Kidney tubule cell (primary cell): Measurements from ENCODE around the gene SPC24.
"Not testable (repeated sequence)": the region's sequence is repeated elsewhere in the genome, so short reads cannot be mapped to it uniquely, and the experiment has no call there.

Source experiments
- DNase-seq: peaks from one replicate; pipeline ENCODE4 v3.0.0-alpha.2; 2018; ENCODE audit warnings: low spot score

SPC24 gene

DNA sequence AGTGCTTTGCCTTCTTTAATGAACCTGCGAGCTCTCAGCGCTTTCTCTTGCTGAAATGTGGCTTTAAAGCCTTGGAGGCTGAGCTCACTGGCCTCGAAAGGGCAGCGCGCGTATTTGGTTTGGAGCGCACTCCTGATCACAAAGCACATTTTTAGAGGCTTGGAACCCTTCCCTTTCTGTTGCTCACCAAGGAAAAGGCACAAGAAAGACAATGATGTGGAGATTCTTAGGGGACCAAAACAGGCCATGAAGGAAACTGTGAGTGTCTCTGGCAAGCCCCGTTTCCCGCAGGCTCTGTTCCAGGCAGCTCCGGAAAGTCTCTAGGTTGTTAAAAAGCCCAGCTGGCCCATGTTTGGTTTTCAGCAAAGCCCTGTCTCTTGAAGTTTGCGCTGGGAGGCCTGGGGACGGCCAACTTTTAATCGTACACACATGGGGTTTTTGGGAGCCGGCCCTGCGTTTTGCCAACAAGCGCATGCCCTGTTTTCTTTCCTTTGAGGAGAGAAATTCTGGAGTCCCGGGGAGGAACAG lies 9.4 kb upstream of the SPC24 start:
- no peak for DNase-seq

DNA sequence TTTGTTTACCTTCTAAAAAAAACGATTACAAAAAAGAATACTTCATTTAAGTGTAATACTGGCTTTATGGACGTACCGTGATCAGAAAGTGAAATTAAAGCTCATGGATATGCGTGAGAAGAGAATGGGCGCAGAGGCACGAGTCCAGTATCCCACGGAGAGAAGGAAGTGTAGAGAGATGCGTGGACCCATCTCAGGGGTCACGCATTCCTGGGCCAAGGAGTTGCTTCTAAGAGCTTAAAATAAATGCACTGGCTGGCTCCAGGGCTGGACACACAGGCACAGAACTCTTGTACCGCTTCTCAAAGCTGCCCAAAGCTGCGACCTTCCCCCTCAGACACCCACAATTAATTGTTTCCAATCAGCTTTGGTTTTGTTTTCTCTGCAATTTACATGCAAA lies 8.7 kb upstream of the SPC24 start:
- DNase-seq = no peak

DNA sequence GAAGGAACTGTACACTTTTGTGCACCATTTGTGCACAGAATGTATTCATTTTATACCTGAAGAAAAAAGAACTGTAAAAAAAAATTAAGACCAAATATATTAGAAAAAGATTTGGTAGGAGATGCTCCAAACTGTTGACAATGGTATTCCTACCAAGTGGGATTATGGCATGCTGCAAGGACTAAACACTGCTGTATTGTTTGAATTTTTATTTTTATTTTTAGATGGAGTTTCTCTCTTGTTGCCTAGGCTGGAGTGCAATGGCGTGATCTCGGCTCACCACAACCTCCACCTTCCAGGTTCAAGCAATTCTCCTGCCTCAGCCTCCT lies 4.8 kb upstream of the SPC24 start:
- not testable (repeated sequence) for DNase-seq

DNA sequence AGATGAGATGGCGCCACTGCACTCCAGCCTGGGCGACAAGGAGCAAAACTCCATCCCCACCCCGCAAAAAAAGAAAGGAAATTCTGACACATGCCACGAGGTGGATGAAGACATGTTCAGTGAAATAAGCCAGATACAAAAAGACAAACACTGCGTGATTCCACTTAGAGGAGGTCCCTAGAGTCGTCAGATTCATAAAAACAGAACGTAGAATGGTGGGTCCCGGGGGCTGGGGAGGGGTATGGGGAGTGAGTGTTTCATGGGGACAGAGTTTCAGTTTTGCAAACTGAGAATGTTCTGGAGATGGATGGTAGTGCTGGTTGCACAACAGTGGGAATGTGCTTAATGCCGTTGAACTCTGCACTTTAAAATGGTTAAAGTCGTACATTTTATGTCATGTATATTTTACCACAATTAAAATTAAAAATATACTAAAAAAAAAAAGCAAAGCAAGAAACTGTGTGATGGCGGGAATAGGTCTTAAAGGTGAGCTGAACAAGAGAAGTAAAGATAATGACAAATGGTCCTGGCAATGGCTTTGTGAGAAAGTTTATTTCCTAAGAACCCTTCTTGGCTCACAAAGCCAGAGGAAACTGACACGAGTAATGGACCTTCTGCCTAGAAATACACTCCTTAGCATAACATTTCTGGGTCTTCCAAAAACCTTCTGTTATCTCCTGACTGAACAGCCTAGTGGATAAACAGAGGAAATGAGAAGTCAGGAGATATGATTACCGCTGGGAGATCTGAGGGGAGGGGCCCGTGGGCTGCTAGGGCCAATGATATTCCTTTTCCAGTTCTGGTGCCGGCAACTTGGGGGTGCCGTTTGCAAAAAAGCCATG lies 4.2 kb upstream of the SPC24 start:
- no peak for DNase-seq

DNA sequence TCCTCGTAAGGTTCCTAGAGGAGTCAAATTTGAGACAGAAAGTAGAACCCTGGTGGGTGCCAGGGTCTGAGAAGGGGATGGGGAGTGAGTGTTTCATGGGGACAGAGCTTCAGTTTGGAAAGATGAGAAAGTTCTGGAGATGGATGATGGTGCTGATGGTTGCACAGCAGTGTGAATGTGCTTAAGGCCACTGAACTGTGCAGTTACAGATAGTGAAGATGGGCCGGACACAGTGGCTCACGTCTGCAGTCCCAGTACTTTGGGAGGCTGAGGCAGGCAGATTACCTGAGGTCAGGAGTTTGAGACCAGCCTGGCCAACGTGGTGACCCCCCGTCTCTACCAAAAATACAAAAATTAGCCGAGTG lies 917 bp downstream of the SPC24 start:
- DNase-seq = no peak

DNA sequence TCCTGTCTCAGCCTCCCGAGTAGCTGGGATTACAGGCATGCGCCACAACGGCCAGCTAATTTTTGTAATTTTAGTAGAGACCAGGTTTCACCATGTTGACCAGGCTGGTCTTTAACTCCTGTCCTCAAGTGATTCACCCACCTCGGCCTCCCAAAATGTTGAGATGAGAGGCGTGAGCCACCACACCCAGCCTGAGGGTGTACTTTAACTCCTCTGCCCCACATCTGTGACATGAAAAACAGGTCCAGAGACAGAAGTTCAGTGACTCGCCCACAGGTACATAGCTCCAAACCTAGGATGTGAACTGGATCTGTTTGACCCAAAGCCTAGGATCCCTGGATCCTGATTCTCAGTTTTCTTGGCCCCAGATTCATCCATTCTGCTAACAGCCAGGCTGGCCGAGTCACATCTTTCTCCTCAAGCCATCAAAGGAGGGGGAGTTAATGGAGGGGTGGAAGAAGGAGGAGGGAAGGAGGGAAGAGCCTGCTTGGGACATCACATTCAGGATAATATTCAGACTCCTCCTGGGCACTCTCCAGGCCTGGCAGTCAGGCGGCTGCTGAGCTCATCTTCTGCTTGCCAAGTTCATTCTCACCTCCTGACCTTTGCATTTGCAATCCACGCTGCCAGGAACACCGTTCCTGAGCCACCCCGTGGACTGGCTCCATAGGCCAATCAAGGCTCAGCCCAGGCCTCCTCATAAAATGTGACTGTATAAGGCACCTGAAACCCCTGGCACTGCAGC lies 3.1 kb downstream of the SPC24 start:
- peak; percentile 84 for DNase-seq

DNA sequence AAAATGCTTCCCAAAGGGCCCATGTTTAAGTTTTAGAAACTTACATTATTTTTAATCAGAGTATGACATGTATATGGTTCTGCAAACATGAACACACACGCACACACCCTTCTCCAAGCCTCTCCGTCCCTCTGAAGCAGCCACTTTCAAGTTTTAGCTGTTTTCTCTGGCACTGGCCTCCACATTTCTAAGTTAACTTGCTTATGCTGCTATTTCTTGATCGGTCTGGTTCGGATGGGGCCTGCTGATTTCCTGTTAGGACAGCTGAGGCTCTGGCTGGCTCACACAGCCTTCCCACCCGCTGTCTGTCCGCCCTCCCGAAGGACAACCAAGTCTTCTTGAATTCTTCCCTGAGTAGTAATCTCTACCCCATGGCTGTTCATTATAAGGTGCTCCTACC lies 4.4 kb downstream of the SPC24 start:
- DNase-seq = no peak

DNA sequence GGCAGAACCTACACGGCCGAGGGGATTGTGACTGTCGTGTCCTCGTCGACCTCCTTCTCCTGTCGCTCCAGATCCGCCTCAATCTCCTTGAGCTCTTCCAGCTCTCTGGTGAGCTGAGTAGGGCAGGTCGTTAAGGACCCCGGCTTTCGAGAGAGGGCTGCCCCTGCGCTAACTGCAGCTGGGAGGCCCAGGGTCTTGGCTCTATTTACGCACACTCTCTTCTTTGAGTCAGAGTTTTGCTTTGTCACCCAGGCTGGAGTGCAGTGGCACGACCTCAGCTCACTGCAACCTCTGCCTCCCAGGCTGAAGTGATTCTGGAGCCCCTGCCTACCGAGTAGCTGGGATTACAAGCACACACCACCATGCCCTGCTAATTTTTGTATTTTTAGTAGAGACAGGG lies 7.6 kb downstream of the SPC24 start:
- DNase-seq = no peak

DNA sequence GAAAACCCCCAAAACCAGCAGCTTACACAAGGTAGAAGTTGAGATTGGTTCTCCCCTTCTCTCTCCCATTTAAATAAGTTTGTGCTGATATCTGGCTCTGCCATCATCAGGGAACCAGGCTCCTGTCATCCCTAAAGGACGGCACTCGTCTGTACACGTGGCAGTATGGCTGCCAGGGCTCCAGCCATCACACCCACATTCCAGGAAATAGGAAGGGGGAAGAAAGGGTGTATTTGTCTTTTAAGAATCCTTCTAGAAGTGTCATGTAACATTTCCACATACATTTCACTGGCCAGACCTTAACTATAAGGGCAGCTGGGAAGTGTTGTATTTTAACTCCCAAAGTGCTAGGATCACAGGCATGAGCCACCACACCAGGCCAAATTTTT lies 10.1 kb downstream of the SPC24 start:
- DNase-seq = no peak

DNA sequence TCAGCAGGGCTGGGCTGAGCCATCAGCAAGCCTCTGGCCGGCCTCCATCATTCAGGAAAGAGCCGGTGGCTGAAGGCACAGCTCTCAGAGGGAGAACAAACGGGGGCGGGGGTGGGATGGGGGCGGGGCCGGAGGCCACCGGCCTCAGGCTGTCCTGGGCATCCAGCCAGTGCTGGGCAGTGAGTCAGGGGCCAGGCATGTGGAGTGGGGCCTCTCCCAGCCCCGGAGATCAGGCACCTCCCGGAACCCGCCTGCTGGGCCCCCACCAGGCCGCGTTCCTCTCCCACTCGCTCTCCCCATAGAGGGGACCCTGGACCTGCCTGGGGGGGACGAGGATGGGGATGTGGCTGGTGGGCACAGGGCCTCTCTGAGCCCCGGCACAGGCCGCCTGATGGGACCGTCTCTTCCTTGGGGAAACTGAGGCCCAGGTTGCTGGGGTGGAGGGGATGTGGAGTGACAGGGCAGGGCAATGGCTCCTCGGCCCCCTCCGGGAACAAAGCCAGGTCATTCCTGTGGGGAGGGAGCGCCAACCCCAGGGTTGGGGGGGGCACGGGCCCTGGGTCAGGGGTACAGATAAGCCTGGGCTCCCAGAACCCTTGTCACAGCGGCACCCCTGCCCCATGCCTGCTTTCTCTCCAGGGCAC lies 12.9 kb downstream of the SPC24 start:
- peak; percentile 96 for DNase-seq

DNA sequence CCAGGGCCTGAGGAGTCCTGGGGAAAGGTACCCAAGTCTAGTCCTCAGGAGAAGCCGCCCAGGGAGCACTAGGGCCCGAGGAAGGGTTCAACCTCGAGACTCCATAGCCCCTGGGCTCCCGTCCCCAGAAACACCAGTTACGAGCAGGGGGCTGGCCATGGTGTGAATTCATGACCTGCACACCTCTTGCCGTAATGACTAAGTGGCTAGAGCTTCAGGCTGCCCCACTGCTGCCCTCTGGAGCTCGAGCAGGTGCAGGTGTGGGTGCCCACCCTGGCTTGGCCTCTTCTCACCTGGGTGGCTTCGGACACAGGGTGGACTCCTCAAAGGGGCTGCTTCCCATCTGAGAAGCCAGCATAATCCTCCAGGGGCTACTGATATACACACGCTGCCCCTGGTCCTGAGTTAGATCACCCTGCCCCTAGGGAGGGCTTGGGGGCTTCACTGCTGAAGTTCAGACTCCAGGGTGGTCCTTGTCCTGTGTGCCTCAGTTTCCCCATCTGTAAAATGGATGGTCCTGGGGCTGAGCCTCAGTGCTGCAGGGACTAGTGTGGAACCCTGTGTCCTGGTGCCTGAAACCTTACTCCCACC lies 13.6 kb downstream of the SPC24 start:
- peak; percentile 70 for DNase-seq

DNA sequence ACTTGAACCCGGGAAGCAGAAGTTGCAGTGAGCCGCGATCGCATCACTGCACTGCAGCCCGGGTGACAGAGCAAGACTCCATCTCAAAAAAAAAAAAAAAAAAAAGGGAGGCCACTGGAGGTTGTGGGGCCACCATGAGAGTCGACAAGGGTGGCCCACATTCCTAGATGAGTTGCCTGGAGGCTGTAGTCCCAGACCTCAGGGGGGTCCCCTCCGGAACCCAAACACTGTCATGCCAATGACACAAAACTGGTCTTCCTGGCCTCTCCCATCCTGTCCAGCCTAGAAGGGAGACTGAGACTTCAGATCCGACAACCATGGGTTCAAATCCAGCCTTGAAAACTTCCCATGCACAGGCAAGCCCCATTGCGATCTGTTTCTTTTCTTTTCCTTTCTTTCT lies 14.7 kb downstream of the SPC24 start:
- DNase-seq = no peak

DNA sequence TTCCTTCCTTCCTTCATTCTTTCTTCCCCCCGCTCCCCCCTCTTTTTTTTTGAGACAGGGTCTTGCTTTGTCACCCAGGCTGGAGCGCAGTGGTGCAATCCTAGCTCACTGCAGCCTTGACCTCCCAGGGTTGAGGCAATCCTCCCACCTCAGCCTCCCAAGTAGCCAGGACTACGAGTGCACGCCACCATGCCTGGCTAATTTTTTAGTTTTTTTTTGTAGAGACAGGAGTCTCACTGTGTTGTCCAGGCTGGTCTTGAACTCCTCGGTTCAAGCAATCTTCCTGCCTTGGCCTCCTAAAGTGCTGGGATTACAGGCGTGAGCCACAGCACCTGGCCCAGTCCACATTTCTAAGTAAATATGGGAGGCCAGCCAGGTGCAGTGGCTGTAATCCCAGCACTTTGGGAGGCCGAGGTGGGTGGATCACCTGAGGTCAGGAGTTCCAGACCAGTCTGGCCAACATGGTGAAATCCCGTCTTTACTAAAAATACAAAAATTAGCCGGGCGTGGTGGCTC lies 15.5 kb downstream of the SPC24 start:
- DNase-seq = not testable (repeated sequence)

DNA sequence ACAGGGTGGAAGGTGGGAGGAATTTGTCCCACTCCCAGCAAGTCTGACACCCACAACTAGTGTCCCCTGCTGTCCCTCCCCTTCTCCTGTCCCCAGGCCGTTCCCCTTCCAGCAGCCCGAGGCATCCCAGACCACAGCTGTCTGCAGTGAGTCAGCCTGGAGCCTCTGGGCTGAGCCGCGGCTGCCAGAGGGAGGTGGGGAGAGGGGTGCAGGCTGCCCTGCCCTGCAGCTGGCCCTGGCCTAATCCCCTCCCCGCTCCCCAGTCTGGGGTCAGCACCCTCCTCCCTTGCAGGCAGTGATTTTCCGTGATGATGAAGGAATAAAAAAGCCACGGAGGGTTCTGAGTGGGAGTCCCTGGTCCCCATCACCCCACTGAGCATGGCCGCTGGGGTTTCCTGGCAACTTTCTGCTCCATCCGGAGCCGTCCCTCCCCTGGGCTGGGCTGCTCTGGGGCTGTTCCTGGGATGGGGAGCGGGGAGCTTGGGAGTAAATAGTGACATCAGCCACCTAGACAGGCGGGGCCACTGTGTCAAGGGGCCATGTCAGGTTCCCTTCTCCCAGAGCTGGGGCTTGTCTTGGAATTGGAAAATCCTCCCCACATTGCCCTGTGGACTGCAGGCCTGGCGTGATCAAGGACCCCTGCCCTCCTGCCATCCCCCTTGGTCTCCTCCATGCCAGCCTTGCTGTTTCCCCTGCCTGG lies 16.8 kb downstream of the SPC24 start:
- peak; percentile 84 for DNase-seq

DNA sequence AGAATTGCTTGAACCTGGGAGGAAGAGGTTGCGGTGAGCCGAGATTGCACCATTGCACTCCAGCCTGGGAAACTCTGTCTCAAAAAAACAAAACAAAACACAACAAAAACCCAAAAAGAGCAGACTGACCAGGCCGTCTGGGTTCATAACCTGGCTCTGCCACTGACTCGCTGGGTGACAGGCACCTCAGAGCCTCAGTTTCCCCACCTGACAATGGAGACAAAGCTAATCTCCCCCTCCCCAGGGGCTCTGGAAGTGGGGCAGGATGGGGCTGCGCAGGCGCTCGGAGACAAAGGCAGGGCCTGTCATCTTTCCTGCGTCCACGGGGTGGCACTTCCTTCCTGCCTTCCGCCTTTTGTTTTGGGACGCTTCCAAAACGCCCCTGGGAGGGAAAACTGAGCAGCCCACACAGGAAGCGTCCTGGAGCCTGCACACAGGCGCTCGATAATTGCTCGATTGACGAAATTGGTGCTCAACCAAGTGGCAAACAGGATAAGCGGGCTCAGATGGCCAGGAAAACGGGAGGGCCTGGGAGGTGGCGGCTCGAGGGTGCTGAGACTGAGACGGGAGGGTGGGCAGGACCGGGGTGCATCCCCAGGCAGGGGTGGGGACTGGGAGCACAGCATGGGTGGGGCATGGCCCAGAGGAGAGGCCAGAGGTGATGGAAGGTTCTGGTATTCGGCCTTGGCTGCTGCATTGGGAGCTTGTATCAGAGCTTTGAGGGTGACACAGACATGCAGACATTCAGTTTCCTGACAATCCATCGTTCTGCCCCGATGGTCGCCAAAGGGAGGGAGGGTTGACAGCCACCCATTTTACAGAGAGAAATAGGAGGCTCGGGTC lies 17.8 kb downstream of the SPC24 start:
- peak; percentile 93 for DNase-seq

DNA sequence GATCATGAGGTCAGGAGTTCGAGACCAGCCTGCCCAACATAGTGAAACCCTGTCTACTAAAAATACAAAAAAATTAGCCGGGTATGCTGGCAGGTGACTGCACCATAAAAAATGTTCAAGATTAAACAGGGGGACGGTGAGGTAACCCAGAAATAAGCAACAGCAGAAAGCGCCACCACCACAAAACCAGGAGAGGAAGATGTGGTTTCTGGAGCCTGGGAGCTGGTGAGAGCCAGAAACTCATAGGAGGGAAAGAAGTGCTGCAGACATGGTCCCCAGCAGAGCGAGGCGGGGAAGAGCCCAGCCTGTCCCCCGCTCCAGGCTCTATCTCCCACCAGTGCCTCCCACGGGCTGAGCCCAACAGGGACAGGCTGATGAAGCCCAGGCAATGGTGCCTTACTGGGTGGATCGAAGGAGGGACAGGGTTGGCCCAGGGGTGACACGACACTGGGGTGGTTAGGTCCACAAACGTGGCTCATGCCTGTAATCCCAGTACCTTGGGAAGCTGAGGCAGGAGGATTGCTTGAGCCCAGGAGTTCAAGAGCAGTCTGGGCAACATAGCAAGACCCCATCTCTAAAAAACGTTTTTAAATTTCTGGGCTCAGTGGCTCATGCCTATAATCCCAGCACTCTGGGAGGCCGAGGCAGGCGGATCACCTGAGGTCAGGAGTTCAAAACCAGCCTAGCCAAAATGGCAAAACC lies 19.0 kb downstream of the SPC24 start:
- no peak for DNase-seq

DNA sequence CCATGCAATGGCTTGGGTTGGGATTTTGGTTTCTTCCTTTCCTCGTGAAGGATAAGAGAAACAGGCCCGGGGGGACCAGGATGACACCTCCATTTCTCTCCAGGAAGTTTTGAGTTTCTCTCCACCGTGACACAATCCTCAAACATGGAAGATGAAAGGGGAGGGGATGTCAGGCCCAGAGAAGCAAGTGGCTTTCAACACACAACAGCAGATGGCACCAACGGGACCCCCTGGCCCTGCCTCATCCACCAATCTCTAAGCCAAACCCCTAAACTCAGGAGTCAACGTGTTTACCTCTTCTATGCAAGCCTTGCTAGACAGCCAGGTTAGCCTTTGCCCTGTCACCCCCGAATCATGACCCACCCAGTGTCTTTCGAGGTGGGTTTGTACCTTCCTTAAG lies 24.1 kb downstream of the SPC24 start:
- no peak for DNase-seq

DNA sequence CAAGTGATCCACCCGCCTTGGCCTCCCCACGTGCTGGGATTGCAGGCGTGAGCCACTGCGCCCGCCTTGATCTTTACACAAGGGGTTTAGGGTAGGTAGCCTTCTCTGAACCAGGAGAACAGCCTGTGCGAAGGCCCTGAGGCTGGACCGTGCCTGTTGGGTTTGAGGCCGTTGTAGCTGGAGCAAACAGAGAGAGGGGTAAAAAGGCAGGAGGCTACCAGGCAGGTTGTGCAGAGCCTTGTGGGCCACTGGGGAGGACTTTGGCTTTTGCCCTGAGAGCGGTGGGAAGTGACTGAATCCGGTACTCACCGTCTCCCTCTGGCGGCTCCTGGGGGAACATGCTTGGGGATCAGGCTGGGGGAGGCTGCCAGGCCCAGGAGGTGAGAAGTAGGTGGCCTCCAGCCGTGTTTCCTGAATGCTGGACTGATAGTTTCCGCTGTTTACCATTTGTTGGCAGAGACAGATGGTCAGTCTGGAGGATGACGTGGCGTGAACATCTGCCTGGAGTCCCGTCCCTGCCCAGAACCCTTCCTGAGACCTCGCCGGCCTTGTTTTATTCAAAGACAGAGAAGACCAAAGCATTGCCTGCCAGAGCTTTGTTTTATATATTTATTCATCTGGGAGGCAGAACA lies 24.6 kb downstream of the SPC24 start:
- peak; percentile 71 for DNase-seq

DNA sequence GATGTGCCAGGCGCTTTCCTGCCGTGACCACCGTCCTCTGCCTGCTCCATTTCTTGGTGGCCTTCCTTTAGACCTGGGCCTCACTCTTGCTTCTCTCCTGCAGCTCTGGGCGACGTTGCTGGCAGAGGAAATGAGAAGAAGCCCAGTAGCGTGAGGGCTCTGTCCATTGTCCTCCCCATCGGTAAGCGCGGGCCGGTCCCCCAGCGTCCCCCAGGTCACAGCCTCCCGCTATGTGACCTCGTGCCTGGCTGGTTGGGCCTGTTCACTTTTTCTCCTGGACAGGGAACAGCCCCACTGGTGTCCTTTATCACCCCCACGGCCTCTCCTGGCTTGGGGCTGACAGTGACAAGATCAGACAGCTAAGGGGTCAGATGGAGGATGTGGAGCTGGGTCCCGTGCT lies 27.7 kb downstream of the SPC24 start:
- DNase-seq = no peak
